ENCODE data around the gene CAPN13.

The CAPN13 gene

DNA sequence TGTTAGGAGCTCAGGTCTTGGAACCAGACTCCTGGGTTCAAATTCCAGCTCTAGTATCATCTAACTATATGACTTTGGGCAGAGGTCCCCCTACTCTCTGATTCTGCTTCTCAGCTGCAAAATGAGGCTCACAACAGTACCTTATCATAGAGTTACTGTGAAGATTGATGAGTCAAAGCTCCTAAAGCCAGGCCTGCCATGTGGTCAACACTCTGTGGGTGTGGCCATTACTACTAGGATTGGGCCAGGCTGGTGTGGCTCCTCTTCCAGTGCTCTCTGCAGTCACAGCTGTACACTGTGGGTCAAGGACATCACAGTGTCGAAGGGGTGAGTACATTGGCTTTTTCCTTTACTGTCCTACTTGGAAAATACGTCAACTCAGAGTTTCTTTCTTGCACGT, 22.6 kb downstream of the CAPN13 start:
- no peak for DNase-seq

DNA sequence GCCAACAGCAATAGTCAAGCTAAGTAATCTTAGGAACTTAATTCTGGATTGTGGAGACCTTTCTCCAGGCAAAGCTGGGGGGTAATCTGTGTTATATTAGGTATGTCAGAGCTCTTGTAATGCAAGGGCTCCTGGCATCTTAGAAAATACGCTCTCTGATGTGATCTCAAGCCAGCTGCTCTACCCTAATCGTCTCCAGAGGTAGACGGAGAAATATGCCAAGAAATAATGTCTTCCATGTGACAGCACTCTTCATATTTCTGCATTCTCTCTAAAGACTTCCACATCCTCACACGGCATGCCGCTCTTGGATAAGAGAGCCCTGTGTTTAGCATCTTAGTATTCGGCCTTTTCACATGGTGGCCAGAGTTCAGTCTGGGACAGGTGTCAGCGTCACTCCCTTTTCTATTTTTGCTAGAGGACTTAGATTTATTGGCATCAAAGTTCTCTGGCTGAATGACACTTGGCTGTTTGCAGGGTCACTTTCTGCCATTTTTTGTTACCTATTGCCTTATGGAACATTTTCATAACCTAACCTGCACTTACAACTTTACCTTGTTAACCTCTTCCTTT, 25.2 kb downstream of the CAPN13 start:
- DNase-seq, result no peak

DNA sequence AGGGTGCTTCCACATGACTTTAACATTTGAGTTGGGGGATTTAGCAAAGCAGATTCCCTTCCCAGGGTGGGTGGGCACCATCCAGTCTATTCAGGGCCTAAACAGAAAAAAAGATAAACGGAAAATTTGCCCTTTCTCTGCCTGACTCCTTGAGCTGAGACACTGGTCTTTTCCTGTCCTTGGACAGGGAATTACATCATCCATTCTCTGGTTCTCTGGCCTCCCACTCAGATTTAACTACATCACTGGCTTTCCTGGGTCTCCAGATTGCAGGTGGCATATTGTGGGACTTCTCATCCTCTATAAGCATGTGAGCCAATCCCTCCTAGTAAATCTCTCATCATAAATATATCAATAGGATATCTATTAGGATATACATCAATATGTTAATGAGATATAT, 25.8 kb downstream of the CAPN13 start:
- no peak for DNase-seq

DNA sequence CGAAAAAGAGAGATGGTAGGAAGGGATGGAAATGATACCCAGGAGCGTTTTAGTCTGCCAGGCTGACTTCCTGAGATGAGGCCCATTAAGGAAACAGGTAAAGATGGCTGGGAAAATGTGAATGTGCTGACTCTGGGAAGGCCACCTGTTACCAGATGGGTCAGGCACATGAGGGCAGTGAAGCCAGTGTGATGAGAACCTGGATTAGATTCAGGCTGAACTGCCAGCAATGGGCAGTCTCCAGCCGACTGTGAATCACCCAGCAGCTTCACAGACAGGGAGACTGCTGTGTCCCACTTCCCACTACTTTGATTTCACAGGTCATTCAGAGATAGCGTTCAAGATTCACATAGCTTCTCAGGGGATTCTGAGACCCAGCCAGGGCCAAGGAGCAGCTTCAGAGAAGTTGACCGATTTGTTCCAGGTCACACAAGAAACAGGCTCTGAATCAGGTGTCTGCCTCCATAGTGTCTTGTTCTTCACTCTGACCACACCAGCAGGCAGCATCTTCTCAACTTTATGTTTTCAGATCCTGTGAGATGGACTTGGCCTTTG, 26.4 kb downstream of the CAPN13 start:
- DNase-seq, result no peak

DNA sequence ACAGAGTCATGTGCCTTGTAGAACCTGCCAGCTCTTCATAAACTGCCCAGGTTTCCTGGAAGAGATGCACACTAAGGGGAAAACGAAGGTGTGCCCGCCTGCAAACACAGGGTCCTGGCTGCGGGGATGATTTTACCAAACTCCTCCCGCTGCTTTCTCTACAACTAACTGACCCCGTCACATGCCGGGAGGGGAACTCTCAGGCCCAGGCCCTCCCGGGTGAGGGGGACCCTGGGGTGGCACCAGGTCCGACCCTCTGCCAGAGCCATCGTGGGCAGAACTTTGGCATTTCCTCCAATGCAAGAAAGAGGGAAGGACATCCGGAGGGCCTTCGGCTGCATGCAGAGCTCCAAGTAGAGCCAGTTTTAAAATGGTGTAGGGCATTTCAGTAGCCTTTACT, 28.6 kb downstream of the CAPN13 start:
- no peak for DNase-seq

DNA sequence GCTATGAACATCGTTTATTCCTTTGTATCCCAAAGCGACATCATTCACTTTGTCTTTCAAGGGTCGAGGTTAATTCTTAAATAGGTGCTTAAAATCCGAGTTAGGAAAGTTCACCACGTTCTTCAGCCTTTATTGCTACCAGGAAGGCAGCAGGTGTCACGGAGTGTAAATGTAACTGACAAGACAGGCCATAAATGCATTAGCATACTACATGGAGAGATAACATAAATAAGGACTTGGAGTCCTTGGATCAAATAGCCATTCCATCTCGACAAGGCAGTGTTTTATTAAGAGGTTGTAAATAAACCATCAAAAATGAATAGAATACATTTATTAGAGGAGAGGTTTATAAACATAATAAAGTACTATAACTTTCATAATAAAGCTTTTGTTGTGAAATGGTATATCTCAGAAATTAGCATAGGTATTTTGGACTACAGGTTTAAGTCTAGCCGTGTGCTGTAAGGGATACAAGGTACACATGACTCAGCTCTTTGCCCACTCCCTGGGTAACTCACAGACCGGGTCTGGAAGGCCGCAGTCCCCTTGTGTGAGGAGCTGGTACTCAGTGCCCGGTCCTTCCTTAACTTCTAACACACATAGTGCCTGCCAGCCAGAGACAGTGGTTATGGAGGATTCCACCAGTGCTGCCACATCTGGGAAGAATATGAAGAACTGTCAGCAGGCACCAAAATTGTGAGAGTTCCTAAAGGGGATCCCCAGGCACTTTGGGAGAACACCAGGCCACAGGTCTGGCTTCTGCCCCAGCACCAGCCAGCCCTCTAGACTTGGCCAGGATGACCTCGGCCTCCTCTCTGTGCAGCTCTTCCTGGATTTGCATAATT, 29.4 kb downstream of the CAPN13 start:
- no peak for DNase-seq

DNA sequence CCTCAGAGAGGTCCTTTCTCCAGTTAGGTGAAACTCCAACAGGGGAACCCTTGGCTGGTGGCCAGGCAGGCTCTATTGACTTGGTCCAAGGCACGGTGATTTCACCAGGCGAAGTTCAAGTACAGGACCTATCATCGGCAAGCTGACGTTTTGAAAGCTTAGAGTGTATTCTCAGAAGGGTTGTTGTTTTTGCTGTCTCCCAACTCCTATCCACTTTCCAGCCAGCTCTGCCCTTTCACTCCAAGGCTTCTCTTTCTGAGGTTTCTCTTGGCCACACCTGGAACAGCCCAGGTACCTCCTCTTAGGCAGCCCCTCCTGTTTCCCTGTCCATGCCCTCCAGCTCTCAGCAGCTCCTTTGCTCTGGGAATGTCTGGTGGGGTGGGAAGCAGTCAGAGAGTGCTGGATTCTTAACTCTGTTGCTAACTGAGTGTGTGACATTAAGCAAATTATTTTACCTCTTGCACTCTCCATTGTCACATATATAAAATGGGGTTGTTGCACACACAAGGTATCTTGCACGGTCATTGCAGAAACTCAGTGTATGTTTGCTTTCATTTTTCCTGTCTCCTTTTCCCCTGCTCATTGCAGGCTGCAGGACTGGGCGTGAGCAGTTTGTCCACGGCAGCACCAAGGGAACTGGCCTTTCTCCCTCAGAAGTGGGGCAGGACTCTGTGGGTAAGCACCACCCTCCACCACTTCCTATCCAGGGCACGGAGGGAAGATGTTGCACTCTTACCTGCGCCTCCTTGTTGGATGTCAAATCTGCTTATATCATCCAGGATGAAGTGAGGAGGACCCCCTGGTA, 30.2 kb downstream of the CAPN13 start:
- DNase-seq, result no peak

DNA sequence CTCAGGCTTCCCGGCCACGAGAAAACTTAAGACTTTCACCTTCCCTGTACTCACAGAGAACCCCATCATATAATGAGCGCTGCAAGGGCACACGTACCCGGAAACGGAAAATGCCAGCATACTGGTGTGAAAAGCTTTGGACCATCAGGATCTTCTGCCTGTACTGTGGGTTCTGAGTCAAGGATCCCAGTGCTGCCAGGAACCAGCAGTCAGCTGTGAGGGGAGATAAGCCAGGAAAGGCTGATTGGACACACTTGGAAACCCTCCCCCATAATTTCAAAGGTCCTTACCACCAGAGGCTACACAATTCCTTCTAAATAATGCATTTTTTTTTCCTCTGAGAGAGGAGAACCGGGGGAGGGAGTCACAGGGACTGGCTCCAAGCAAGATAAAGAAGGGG, 31.4 kb downstream of the CAPN13 start:
- no peak for DNase-seq

DNA sequence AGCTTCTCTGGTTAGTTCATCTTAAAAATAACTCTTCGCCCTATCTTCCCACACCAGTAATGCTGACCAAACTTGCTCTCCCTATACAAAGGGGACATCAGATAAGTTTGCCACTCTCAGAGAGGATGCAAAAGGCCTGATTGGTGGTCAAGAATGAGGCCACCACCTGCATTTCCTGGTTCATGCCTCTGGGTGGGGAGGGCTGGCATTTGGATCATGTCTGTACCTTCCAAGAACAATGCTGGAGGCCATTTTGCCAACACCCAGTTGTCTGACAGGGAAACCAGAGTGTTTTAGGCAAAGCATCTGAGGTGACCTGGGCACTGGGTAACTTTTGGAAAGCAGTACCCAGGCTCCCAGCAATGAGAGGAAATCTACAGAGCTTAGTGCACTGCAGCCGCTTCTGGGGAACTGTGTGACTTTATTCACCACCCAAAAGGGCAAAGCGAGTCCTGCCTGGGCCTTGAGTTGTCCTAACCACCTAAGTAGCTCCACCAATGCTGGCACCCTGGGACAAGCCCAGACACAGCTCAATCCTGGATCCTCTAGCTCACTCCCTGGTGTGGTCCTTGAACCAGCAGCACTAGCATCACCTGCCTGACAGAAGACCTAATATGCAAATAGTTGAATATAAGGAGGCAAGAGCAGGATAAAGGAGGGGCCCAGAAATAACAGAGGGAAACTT, 35.1 kb downstream of the CAPN13 start:
- DNase-seq, result no peak

DNA sequence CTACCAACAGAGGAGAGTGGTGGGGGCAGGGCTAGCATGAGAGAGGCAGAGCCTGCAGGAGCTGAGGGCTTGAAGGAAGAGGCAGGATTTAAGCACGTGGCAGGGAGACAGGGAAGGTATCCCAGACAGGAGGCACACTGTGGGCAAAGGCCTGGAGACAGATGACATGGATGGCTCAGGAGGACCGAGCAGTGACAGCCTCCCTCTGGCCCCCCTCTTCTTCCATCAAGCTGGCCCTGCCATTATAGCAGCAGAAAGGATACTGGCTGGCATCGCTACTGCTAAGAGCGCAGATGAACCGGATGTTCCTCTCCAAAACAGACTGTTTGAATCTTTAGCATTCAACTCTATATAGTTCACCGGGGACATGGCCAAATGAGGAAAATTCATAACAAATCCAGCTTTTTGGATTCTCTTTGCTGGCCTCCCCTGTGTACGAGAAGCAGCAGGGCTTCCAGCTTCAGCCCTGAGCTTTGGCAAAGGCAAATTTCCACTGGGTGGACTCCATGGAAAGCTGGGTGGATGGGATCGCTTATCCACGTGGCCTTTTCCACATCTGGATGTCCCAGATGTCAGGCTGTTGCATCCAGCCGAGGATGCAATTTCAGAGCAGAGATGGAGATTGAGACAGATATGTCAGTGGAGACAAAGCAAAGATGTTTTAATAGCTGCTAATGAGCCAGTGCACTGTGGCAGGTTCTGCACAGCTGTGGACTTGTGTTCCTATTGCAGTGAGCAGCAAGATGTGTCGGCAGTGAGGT, 36.2 kb downstream of the CAPN13 start:
- DNase-seq, result no peak

DNA sequence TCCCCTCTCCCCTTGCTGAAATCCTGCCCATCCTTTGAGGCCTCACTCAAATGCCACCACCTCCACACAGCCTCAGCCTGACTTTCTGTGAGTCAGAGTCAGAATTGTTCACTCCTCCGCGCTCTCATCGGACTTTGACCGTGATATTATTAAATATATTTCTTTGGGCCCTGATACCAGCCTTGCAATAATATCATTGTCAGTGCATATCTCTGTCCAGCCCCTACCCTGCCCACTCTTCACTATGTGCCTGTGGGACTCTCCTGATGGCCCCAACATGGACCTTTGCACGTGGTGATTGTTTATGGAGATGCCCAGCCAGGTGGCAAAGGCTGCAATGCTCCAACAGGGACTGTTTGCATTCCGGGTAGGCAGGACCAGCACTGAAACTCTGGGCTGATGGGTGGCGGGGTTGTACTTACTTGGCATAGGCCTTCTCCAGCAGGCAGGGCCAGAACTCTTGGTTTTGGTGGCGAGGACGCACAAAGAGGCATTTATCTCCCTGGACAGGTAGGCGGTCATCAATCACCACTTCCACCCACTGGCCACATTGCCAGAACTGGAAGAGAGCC, 37.3 kb downstream of the CAPN13 start:
- DNase-seq, result no peak

DNA sequence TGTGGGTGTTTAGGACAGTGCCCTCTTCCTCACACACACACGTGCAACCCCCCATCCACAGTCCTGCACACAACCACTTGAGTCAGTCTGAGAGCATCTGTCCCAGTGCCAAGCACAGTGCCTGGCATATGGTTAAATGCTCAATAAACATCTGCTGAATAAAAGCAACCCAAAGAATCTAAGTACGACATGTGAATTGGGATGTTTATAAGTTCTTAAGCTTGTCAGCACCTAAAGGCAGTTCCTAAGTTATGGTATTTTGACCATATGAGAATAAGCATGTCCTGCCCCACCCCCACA, 37.8 kb downstream of the CAPN13 start:
- DNase-seq, result no peak

DNA sequence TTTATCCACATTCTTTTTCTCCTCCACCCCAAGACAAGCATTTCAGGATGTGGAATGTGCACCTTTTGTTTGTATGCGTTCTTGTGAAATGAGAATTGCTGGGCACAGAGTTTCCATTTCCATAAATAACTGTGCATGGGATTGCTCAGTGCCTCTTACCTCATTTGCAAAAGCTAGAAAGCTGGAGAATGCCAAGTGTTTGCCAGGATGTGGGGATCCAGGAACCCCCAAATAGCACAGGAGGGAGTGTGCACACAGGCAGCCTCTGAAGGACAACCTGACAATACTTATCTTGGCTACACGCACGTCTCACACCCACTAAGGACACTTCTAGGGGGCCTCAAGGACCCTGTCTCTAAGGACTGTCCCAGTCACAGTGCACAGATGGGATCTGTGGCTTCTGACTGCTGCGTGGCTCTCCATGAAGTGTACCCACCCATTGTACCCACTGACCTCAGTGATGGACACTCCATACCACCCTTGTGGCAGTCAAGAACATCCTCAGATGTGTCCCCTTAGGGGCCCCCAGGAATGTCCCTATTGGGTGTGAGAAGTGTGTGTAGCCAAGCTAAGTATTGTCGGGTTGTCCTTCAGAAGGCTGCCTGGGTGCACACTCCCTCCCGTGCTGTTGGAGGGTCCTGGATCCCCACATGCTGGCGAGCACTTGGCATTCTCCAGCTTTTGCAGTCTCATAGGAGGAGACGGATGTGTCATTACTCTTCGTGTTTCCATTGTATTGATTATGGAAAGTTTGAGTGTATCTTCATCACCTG, 38.4 kb downstream of the CAPN13 start:
- DNase-seq, result no peak

DNA sequence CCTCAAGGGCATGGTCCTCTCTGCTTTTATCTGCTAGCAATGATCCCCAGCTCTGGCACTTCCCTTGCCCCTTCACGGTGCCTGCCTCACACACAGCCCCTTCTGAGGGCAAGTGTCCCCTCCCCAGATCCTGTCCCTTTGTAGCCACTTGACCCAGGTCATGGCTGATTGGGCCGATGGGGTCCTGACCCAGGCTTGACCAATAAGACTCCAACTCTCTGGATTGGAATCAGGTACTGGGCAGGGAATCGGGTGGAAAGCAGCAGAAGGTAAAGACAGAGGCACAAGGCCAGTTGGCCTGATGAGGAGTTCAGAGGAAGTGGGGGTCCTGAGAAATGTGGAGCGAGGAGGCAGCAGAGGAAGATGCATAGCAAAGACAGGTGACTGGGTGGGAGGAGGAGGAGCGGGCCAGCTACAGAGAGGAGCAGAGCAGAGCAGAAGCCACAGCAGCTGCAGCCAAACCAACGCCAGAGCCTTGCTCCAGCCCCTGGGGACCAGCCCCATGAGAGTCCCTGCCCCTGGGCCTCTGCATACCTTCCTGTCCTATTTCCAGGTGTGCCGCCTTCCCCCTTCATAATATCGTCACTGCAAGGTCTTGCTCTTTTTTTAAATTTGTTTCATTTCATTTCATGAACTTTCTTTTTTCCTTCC, 39.1 kb downstream of the CAPN13 start:
- DNase-seq, result no peak

DNA sequence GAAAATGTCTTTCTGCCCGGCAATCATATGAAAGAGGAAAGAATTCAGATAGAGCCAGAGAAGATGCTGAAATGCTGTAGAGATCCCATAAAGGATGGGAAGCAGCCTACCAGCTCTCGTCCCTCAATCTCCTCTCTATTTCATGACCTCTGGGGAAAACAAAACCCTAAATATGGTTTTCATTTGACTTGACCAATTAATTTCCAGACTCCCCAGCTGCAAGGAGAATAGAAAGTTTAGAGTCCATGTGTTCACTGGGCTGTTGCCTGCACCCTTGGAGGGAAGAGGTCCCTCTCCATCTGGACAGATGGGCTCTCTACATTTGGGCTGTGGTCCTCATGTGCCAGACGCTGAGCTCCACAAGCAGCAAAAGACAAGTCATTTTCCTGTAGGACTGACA, 40.6 kb downstream of the CAPN13 start:
- DNase-seq, result no peak

DNA sequence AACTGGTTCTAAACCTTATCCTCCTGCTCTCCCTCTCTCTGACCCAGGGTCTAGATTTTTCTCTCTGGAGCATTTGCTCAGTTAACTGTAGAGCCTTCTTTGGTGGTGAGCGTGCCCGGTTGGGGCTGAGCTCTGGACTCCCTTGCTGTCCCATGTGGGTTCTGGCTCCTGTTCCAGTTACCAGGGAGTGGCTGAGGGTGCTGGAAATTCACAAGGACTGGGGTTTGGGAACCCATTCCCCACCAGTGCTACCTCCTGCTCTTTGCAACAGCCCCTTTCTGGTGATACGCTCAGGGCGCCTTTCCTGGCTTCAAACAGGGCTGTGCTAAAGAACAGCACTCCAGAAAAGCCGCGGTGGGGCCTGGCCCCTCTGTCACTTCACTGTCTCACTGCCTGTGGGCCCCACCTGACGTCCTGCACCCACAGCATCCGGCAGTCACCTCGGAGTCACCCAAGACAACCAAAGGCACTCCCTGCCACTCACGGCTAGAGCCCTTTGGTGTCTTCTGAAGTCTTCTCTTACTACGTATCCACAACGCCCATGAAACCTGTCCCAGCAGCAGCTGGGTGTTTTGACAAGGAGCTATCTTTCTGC, 41.3 kb downstream of the CAPN13 start:
- no peak for DNase-seq

DNA sequence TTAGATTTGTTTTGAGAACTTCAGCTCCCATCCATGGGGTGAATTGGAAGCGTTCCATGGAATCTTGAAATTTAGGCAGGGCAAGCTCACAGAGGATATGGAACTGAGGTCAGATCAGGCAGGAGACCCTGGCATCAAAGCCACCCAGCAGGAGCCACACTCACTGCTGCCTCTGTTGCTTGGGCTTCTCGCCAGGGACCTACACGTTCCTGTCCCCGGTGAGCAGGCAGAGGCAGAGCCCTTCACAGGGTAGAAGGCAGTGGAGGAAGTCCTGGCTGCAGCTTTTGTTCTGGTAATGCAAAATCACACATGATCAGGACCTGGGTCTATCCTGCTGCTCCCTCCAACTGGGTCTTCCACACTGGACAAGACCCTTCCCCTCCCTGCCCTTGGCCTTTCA, 42.1 kb downstream of the CAPN13 start:
- no peak for DNase-seq

DNA sequence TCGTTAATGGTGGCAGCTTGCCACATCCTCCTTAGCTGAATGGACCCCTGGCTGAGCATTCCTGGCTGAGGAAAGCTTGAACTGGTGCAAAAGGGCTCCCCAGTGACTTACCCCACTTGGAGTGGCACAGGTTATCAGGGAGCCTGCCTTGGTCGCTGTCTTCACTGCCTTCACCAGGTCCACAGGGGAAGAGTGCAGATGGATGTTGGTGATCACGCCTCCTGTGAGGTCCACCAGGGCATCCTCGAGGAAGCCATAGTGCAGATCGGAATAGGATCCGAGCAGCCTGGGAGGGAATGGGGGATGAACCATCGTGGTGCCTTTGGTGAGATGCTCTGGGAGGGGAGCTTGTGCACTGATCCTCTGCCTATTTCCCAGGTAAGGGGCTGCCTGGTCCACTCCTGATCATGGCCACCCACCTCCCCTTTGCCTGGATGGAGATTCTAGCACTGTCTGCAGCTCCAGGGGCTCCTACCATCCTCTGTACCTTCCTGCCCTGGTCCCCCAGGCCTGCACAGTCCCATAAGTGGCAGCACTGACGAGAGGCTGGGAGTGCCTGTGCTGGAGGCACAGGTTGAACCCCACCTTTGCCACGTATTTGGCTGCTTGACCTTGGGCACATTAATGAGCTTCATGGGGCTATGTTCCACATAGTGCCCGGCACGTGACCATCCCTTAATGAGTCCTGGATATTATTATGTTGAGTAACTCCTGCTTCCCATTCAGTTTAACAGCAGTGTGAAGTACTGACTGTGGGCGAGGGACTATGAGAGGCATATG, 43.0 kb downstream of the CAPN13 start:
- DNase-seq, result no peak

DNA sequence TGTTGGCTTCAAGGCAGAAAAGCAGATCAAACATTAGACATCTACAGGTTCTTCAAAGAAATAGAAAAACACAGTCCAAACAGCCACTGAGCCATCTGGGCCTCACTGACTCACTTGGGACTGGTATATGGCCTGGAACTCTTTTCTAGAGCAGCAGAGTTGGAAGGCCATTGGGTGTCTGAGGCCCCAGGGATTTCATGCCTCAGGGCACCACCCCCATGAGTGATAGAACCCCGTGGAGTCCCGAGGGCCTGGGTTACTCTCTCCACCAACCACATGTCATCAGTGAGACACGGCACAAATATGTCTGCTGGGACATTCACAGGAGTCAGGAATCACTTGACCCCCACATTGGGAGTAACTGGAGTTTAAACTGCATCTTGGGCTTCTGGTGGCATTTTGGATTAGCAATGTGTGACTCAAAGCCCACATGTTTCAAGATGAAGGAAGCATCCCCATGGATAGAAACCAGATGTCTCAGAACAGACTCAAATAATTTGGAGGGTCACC, 44.0 kb downstream of the CAPN13 start:
- DNase-seq, result no peak

Measured in stimulated activated CD4-positive, alpha-beta T cell treated with anti-CD3 and anti-CD28 coated beads, Interleukin-4, amount 100 ng/mL, for 24 hours (primary cell).